CD8-positive, alpha-beta memory T cell (primary cell): ENCODE data around the gene CHCHD4. TPM values are rescaled to one million over a fixed set of nuclear protein-coding genes. Genes with fewer than 3 reads are reported as not detected.
A peak's percentile ranks its signal among the peaks of the same experiment; 100 is the strongest.

Experiments used
- CTCF ChIA-PET: fragments of 350-600 bp; sonication (Branson Sonifier 250); formaldehyde crosslinking; loops from one replicate; lab custom pipeline; 2021; ENCODE audit warnings: antibody characterized with exemption; lab: Charles Lee
- POLR2A ChIA-PET: fragments of 350-600 bp; sonication (Branson Sonifier 250); formaldehyde crosslinking; loops from one replicate; lab custom pipeline; 2021; ENCODE audit warnings: antibody characterized with exemption; lab: Charles Lee
- DNase-seq, 5 donors: peaks; one replicate each; pipeline versions ENCODE4 v3.0.0 to v3.0.0-alpha.2; 2020 to 2022; ENCODE audit warnings: mixed read lengths in 1 of 5
- H3K27ac ChIP-seq: one replicate; pipeline ENCODE4 v1.7.0; 2013; ENCODE audit warnings: low read depth, mild to moderate bottlenecking, low read length, moderate library complexity
- H3K27me3 ChIP-seq: 2 replicates; pipeline ENCODE4 v1.7.0; 2013; ENCODE audit warnings: low read length, mild to moderate bottlenecking; ENCODE audit not compliant: insufficient read depth, poor library complexity, severe bottlenecking
- H3K36me3 ChIP-seq: 2 replicates; pipeline ENCODE4 v1.7.0; 2013; ENCODE audit warnings: mild to moderate bottlenecking, low read length, moderate library complexity; ENCODE audit not compliant: insufficient read depth
- H3K4me1 ChIP-seq: 2 replicates; pipeline ENCODE4 v1.7.0; 2013; ENCODE audit warnings: mild to moderate bottlenecking, low read length, moderate library complexity; ENCODE audit not compliant: insufficient read depth
- H3K4me3 ChIP-seq: 2 replicates; pipeline ENCODE4 v1.7.0; 2013; ENCODE audit warnings: mild to moderate bottlenecking, low read length
- H3K9me3 ChIP-seq: 2 replicates; pipeline ENCODE4 v1.7.0; 2013; ENCODE audit warnings: mild to moderate bottlenecking, low read length
- H3K27ac Mint-ChIP-seq, 8 donors: one replicate each; pipeline ENCODE4 v1.8.0; 2020 to 2021; ENCODE audit warnings: mixed read lengths in 8 of 8, mild to moderate bottlenecking in 6 of 8, inconsistent platforms in 3 of 8, moderate library complexity in 3 of 8
- H3K27me3 Mint-ChIP-seq, 2 donors: one replicate each; pipeline ENCODE4 v1.8.0; 2020 to 2021; ENCODE audit warnings: mixed read lengths in 2 of 2, mild to moderate bottlenecking in 1 of 2, moderate library complexity in 1 of 2
- H3K36me3 Mint-ChIP-seq, 3 donors: one replicate each; pipeline ENCODE4 v1.8.0; 2020 to 2021; ENCODE audit warnings: mixed read lengths in 3 of 3, inconsistent platforms in 1 of 3, mild to moderate bottlenecking in 1 of 3
- H3K4me1 Mint-ChIP-seq, 3 donors: one replicate each; pipeline ENCODE4 v1.8.0; 2020 to 2021; ENCODE audit warnings: mixed read lengths in 3 of 3, inconsistent platforms in 1 of 3, mild to moderate bottlenecking in 1 of 3
- H3K4me3 Mint-ChIP-seq, 7 donors: one replicate each; pipeline ENCODE4 v1.8.0; 2020 to 2021; ENCODE audit warnings: mixed read lengths in 7 of 7, mild to moderate bottlenecking in 6 of 7, moderate library complexity in 4 of 7, inconsistent platforms in 2 of 7
- H3K9me3 Mint-ChIP-seq, 5 donors: one replicate each; pipeline ENCODE4 v1.8.0; 2020 to 2022; ENCODE audit warnings: mixed read lengths in 5 of 5, mild to moderate bottlenecking in 3 of 5, moderate library complexity in 2 of 5, inconsistent platforms in 1 of 5
- polyA plus RNA-seq: library from polyadenylated mRNA; unstranded; fragments of 300-500 nt; fragmentation: Illumina TruSeq; gene quantifications from one replicate; pipeline ENCODE4 v1.2.3, GENCODE V29; 2021
- total RNA-seq, 2 experiments: library from RNA; stranded (reverse); gene quantifications; one replicate each; pipeline ENCODE4 v1.2.3, GENCODE V29; 2021

The CHCHD4 gene
- total and polyA plus RNA-seq, 3 experiments from 2014 or later = 13.9 to 21.8 (median 21.7) TPM

GRCh38 chr3:14144423-14145075 is 19.9 kb upstream of the CHCHD4 start:
- Histone ChIP-seq H3K27me3 (no peaks in the 10 kb centered on the region), H3K27ac (peak overlapping the region; percentile 94), H3K4me1 (peaks cover 55% of the 10 kb centered on the region), H3K36me3 (peaks cover 14% of the 10 kb centered on the region), H3K4me3 (peak overlapping the region; percentile 10), H3K9me3 (no peaks in the 10 kb centered on the region)
- CTCF ChIA-PET = interaction anchor here (0.6 to 4.4 kb wide), 9 partner anchors 14 to 486 kb away, joined by 3 to 24 read pairs (median 5); partner anchors contain the start of genes CHCHD4, LSM3, TMEM43 and XPC
- H3K9me3 Mint-ChIP-seq = no peaks in the 10 kb centered on the region
- H3K36me3 Mint-ChIP-seq = peaks cover 0 to 77% (median 16%) of the 10 kb centered on the region in 3 donors
- H3K4me3 Mint-ChIP-seq = peak overlapping the region; percentile 57 to 91 (median 83)
- peak; percentile 66 to 94 (median 86) for DNase-seq
- peaks cover 0 to 4% of the 10 kb centered on the region in 2 donors for H3K27me3 Mint-ChIP-seq
- POLR2A ChIA-PET = interaction anchor here (0.5 to 2.0 kb wide), 7 partner anchors 16 to 507 kb away, joined by 3 to 22 read pairs (median 3); partner anchors contain the start of genes CCDC174, CHCHD4, LSM3 and TMEM43
- peak overlapping the region; percentile 98 to 100 (median 100) for H3K27ac Mint-ChIP-seq
- H3K4me1 Mint-ChIP-seq = peaks cover 56 to 66% (median 65%) of the 10 kb centered on the region in 3 donors

- POLR2A ChIA-PET = interaction anchor here (1.3 to 2.6 kb wide), 6 partner anchors 19 to 508 kb away, joined by 3 to 22 read pairs (median 20); partner anchors contain the start of genes CCDC174, CHCHD4, LSM3 and TMEM43
- peak overlapping the region; percentile 94 for H3K27ac ChIP-seq
These were observed 18.9 kb upstream of the CHCHD4 start for GRCh38 chr3:14143271-14144225.

GRCh38 chr3:14142567-14143270 is 18.0 kb upstream of the CHCHD4 start:
- CTCF ChIA-PET = interaction anchor here (0.7 to 4.4 kb wide), 4 partner anchors 17 to 485 kb away, joined by 3 to 24 read pairs (median 4); partner anchors contain the start of genes LSM3 and XPC
- H3K4me3 Mint-ChIP-seq = peak overlapping the region; percentile 32 to 80 (median 73)

More at GRCh38 chr3:14143271-14144225, 18.9 kb upstream of the CHCHD4 start:
- Mint-ChIP-seq H3K36me3 (peaks cover 0 to 81% (median 18%) of the 10 kb centered on the region in 3 donors), H3K27me3 (peaks cover 0 to 4% of the 10 kb centered on the region in 2 donors), H3K9me3 (no peaks in the 10 kb centered on the region), H3K27ac (peak overlapping the region; percentile 98 to 100 (median 100)), H3K4me1 (peaks cover 56 to 66% (median 65%) of the 10 kb centered on the region in 3 donors), H3K4me3 (peak overlapping the region; percentile 57 to 91 (median 83))
- peak in 1 of 5 donors; percentile 41 for DNase-seq
- CTCF ChIA-PET = interaction anchor here (1.0 to 4.4 kb wide), 7 partner anchors 19 to 485 kb away, joined by 3 to 24 read pairs (median 5); partner anchors contain the start of genes CHCHD4, LSM3, TMEM43 and XPC
- peak overlapping the region; percentile 10 for H3K4me3 ChIP-seq
- no peaks in the 10 kb centered on the region for H3K27me3 ChIP-seq
- no peaks in the 10 kb centered on the region for H3K9me3 ChIP-seq
- H3K36me3 ChIP-seq = peaks cover 14% of the 10 kb centered on the region
- H3K4me1 ChIP-seq = peaks cover 55% of the 10 kb centered on the region

GRCh38 chr3:14141602-14142341 is 17.1 kb upstream of the CHCHD4 start:
- peak in 2 of 5 donors; percentile 12 to 52 for DNase-seq
- CTCF ChIA-PET = interaction anchor here (0.7 to 4.4 kb wide), 3 partner anchors 16 to 36 kb away, joined by 3 to 24 read pairs (median 4); partner anchors contain the start of genes LSM3 and XPC
- peak overlapping the region; percentile 94 for H3K27ac ChIP-seq
- H3K9me3 Mint-ChIP-seq = no peaks in the 10 kb centered on the region
- POLR2A ChIA-PET = interaction anchor here (1.9 to 2.6 kb wide), 2 partner anchors 17 to 37 kb away, joined by 19 to 20 read pairs; partner anchors contain the start of genes CHCHD4, LSM3, TMEM43 and XPC
- peaks cover 54 to 66% (median 65%) of the 10 kb centered on the region in 3 donors for H3K4me1 Mint-ChIP-seq
- H3K36me3 ChIP-seq = peaks cover 5% of the 10 kb centered on the region
- H3K27me3 ChIP-seq = no peaks in the 10 kb centered on the region
- no peaks in the 10 kb centered on the region for H3K9me3 ChIP-seq
- H3K36me3 Mint-ChIP-seq = peaks cover 0 to 75% (median 15%) of the 10 kb centered on the region in 3 donors
- H3K27me3 Mint-ChIP-seq = peaks cover 0 to 4% of the 10 kb centered on the region in 2 donors
- peaks cover 55% of the 10 kb centered on the region for H3K4me1 ChIP-seq
- H3K4me3 ChIP-seq = peak overlapping the region; percentile 17
- peak overlapping the region; percentile 98 to 100 (median 100) for H3K27ac Mint-ChIP-seq
- H3K4me3 Mint-ChIP-seq = peak overlapping the region; percentile 32 to 80 (median 73)

More at GRCh38 chr3:14142567-14143270, 18.0 kb upstream of the CHCHD4 start:
- peak overlapping the region; percentile 98 to 100 (median 100) for H3K27ac Mint-ChIP-seq
- peaks cover 0 to 81% (median 18%) of the 10 kb centered on the region in 3 donors for H3K36me3 Mint-ChIP-seq
- POLR2A ChIA-PET = interaction anchor here (1.9 to 2.6 kb wide), 2 partner anchors 18 to 36 kb away, joined by 19 to 20 read pairs; partner anchors contain the start of genes CHCHD4, LSM3, TMEM43 and XPC
- no peaks in the 10 kb centered on the region for H3K9me3 Mint-ChIP-seq
- Histone ChIP-seq H3K27me3 (no peaks in the 10 kb centered on the region), H3K4me1 (peaks cover 55% of the 10 kb centered on the region), H3K9me3 (no peaks in the 10 kb centered on the region), H3K27ac (peak overlapping the region; percentile 94), H3K36me3 (peaks cover 14% of the 10 kb centered on the region), H3K4me3 (no peak overlapping the region)
- peaks cover 0 to 4% of the 10 kb centered on the region in 2 donors for H3K27me3 Mint-ChIP-seq
- DNase-seq = peak; percentile 59 to 84 (median 76)
- peaks cover 56 to 66% (median 65%) of the 10 kb centered on the region in 3 donors for H3K4me1 Mint-ChIP-seq

- H3K27me3 ChIP-seq = no peaks in the 10 kb centered on the region
- H3K27ac Mint-ChIP-seq = peak overlapping the region; percentile 98 to 100 (median 100)
- H3K27ac ChIP-seq = peak overlapping the region; percentile 94
- peak in 1 of 5 donors; percentile 20 for DNase-seq
- H3K36me3 Mint-ChIP-seq = peaks cover 0 to 74% (median 11%) of the 10 kb centered on the region in 3 donors
- peaks cover 55% of the 10 kb centered on the region for H3K4me1 ChIP-seq
- H3K4me1 Mint-ChIP-seq = peaks cover 52 to 61% (median 59%) of the 10 kb centered on the region in 3 donors
- no peak overlapping the region for H3K4me3 ChIP-seq
- CTCF ChIA-PET = interaction anchor here (0.7 to 1.8 kb wide), 2 partner anchors 16 to 18 kb away, joined by 3 to 5 read pairs; partner anchors contain the start of genes CHCHD4 and TMEM43
- H3K27me3 Mint-ChIP-seq = peaks cover 0 to 2% of the 10 kb centered on the region in 2 donors
- no peaks in the 10 kb centered on the region for H3K9me3 Mint-ChIP-seq
- peaks cover 8% of the 10 kb centered on the region for H3K36me3 ChIP-seq
- peak overlapping the region in 5 of 7 donors; percentile 11 to 68 (median 44) for H3K4me3 Mint-ChIP-seq
- POLR2A ChIA-PET = no interaction called here
- H3K9me3 ChIP-seq = no peaks in the 10 kb centered on the region
These were observed 16.5 kb upstream of the CHCHD4 start for GRCh38 chr3:14141144-14141543.

- H3K4me1 Mint-ChIP-seq = peaks cover 50 to 57% (median 55%) of the 10 kb centered on the region in 3 donors
- H3K36me3 Mint-ChIP-seq = peaks cover 0 to 74% (median 14%) of the 10 kb centered on the region in 3 donors
- peak overlapping the region; percentile 74 to 100 (median 99) for H3K27ac Mint-ChIP-seq
- Histone ChIP-seq H3K4me1 (peaks cover 54% of the 10 kb centered on the region), H3K9me3 (no peaks in the 10 kb centered on the region), H3K27ac (no peak overlapping the region), H3K4me3 (no peak overlapping the region), H3K27me3 (no peaks in the 10 kb centered on the region), H3K36me3 (peaks cover 12% of the 10 kb centered on the region)
- no peaks in the 10 kb centered on the region for H3K9me3 Mint-ChIP-seq
- CTCF ChIA-PET = interaction anchor here (1.8 kb wide), 1 partner anchor 16 kb away, joined by 5 read pairs; the partner anchor contains the start of genes CHCHD4 and TMEM43
- DNase-seq = peak in 1 of 5 donors; percentile 37
- POLR2A ChIA-PET = no interaction called here
- H3K27me3 Mint-ChIP-seq = peaks cover 0 to 2% of the 10 kb centered on the region in 2 donors
- H3K4me3 Mint-ChIP-seq = peak overlapping the region in 2 of 7 donors; percentile 44 to 60
These were observed 16.0 kb upstream of the CHCHD4 start for GRCh38 chr3:14140668-14141067.
